ENCODE measurements around the gene SEMA5B.

SEMA5B gene

DNA sequence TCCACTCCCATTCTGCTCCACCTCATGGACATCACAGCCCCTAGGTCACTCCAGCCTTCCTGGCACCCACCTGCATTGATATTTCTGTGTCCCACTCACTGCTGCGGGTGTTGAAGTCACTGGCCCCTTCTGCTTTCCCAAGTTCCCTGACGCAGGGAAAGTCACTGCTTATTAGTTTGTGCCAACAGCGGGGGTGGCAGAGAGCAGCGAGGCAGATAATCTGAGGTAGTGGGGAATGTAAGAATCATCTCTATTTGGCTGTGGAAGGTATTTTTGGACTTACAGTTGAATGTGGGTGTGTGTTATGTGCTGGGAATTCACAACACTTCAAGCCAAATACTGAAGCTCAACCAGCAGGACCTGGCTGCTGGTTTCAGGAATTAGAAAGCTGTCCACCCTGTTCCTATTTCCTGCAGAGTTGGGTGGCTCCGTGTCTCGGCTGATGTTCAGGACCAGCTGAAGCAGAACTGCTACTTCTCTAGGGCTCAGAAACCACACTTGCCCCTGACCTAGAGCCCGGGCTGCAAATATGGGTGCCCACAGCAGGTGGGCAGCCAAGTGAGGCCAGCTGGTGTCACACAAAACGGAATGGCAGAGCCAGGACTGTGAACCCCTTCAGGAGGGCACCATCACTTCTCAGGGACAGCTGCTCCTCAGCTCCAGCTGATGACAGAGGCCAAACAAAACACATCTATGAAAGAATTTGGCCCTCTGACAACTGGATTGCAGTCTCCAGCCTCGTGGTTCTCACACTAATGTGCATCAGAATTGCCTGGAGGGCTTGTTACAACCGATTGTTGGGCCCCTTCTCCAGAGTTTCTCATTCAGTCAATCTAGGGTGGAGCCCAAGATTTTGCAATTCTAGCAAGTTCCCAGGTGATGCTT lies 57.7 kb downstream of the SEMA5B start:
- DNase-seq (ENCODE audit: low spot score), result no peak

GRCh38 chr3:122967765-122968164 lies 59.8 kb downstream of the SEMA5B start:
- no peak for DNase-seq (ENCODE audit: low spot score)

DNA sequence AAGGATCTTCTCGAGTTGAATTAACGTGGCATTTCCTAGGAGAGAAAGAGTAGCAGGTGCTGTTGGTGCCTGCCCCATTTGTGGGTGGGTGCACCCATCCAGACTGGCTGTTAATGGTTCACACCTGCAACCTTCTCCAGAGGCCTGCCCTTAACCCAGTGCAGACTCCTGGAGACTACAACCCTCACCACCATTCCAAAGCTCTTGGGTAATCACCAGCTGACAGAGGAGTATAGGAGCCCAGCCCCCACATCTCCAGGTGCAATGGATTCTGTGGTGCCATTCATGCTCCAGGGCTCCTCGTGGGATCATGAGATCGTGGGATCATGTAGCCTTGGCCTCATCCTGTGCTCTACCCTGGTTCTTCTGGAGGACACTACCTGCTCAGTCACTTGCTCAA lies 60.2 kb downstream of the SEMA5B start:
- DNase-seq (ENCODE audit: low spot score), result no peak

DNA sequence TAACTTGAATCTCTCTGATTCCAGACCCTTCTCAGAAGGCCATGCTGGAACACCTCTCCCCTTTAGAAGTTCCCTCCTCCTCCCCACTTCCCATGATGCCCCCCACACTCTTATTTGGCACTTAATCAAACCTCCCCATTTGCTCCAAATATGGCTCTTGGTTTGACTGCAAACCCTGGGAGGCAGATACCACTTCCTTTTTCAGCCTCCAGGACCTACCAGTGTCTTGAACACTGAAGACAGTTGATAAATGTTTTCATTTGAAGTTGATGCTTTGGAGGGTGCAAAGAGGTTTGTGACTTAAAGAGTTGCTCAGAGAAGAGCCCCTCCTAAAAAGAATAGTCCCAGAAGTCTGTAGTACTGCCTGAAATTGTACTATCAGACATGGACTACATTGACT lies 61.5 kb downstream of the SEMA5B start:
- DNase-seq (ENCODE audit: low spot score), result no peak

GRCh38 chr3:122964811-122965210 lies 62.8 kb downstream of the SEMA5B start:
- no peak for DNase-seq (ENCODE audit: low spot score)

DNA sequence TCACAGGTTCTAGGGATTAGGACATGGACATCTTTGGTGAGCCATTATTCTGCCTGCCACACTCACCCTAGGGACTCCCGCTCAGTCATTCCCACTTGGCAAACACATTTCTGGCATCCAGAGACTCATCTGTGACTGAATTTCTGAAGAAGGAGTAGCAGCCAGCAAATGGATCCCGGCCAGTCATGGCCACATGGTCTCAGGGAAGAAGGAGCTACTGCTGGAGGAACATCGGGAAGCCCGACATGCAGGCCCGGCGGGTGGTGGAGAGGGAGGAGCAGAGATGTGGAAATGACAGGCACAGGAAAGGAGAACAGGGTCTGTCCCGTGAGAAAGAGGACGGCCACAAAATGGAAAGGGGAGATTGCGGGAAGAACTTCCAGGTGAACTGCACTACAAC lies 65.4 kb downstream of the SEMA5B start:
- no peak for DNase-seq (ENCODE audit: low spot score)

DNA sequence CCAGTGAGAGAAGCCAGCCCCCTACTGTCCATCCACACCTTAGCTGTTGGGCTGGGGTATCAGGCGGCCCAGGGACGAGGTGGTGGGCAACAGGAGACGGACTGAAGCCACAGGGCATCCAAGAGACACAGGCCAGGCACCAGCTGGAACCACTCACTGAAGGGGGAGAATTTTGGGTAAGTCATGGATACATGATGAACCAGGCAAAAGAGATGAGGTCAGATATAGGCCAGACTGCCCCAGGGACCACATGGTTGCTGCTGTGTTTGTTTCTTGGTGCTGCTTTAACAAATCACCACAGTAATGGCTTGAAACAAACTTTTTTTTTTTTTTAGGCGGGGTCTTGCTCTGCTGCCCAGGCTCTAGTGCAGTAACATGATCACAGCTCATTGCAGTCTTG lies 66.4 kb downstream of the SEMA5B start:
- DNase-seq (ENCODE audit: low spot score), result no peak

DNA sequence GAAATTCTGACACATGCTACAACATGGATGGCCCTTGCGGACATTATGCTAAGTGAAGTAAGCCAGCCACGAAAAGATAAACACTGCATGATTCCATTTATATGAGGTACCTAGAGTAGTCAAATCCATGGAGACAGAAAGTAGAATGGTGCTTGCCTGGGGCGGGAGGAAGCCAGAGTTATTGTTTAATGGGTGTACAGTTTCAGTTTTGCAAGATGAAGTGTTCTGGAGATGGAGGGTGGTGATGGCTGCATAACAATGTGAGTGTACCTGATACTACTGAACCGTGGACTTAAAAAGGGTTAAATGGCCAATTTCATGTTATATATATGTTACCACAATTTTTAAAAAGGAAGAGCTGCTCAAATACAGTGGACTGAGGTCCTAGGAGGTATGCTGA lies 66.9 kb downstream of the SEMA5B start:
- DNase-seq (ENCODE audit: low spot score), result no peak

DNA sequence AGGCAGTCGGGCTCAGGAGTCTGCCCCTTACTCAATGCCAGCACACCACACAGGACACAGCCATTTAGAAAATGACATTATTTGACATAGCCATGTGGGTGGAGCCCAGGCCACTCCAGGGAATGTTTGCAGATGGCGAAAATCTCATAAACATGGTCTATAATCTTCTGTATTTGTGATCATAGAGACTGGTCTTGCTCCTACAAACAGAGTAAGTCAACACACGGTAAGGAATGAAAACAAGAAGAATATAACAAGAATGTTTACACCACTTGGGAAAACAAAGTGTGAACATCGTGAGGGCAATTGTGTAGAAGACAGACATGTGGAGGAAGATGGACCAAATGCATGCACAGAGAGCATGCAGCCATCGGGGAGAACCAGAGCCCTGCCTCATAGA lies 68.2 kb downstream of the SEMA5B start:
- no peak for DNase-seq (ENCODE audit: low spot score)

DNA sequence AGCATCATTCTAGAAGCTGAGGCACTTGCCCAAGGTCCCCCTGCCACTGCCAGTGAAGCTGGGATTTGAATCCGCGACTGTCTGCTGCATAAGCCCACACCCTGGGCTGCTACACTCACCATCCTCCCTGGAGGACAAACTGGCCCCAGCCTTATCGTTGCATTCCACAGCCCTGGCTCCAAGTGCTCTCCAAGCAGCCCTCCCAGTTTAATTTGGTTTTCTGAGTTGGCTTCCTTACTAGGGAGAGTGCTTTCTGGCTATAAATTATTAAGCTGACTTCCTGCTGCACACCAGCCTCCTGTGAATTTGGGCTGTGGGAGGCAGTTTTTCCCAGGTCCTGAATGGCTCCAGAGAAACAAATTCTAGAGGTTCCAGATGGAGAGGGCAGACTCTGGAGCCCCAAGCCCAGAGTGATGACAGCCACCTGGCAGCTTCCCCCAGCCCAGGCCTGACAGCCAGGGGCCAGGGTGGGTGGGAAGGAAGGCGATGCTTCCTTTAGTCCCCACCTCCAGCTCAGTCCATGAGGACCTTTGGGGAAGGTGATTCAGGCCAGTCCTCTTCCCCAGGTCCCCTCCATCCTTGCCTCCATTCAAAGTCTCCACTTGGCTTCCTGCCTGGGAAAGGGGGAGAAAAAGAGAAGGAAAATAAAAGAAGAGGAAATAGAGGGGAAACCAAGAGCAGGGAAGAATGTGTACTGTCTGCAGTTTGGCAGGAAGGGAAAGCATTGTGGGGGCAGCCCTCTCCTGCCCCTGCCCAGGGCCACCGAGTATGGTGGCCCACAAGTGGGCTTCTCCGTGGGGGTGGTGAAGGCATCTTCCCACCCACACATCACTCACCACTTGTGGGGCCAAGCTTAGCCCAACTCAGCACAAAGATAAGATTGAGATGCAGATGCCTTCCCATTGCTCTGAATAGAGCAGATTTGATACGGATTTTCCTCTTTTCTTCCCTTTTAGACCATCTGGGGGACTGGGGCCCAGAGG lies 69.6 kb downstream of the SEMA5B start:
- DNase-seq (ENCODE audit: low spot score), result no peak

GRCh38 chr3:122956693-122957455 lies 70.7 kb downstream of the SEMA5B start:
- DNase-seq (ENCODE audit: low spot score), result no peak

GRCh38 chr3:122955916-122956692 lies 71.5 kb downstream of the SEMA5B start:
- no peak for DNase-seq (ENCODE audit: low spot score)

- no peak for DNase-seq (ENCODE audit: low spot score)
These were observed 75.0 kb downstream of the SEMA5B start for GRCh38 chr3:122952520-122952919.

GRCh38 chr3:122948408-122948807 lies 79.2 kb downstream of the SEMA5B start:
- DNase-seq (ENCODE audit: low spot score), result no peak

- no peak for DNase-seq (ENCODE audit: low spot score)
These were observed 79.8 kb downstream of the SEMA5B start for GRCh38 chr3:122947738-122948137.

- DNase-seq (ENCODE audit: low spot score), result no peak
These were observed 80.4 kb downstream of the SEMA5B start for GRCh38 chr3:122947196-122947595.

DNA sequence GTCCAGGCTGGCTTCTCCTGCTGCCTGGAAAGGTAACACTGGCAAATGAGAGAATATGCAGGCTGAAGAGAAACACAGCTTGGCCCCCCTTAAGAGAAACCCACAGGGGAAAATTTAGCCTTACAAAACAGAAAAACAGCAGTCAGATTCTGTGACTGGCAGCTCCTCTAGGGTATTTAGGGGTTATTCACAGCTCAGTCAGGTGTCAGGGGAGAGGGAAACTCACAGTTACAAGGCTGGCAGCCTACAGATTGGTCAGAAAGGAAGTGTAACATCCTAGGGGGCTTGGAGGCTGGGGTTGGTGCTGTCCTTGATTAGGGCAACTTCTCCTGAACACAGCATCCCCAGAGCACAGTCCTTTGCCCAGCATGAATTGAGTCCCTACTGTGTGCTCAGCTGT lies 81.4 kb downstream of the SEMA5B start:
- no peak for DNase-seq (ENCODE audit: low spot score)

- DNase-seq (ENCODE audit: low spot score), result no peak
These were observed 82.3 kb downstream of the SEMA5B start for GRCh38 chr3:122945230-122945629.

GRCh38 chr3:122944671-122945161 lies 82.8 kb downstream of the SEMA5B start:
- DNase-seq (ENCODE audit: low spot score), result no peak

- no peak for DNase-seq (ENCODE audit: low spot score)
These were observed 83.8 kb downstream of the SEMA5B start for GRCh38 chr3:122943828-122944190.

All from CD4-positive, alpha-beta T cell treated with Interleukin-6 at 100 ng/mL for 8 hours (primary cell).